ENCODE results near the gene MYO9B. TPM values are rescaled to one million over a fixed set of nuclear protein-coding genes. Genes with fewer than 3 reads are reported as not detected.

Gene MYO9B
- total RNA-seq, 1 experiment from 2014 or later: 79.4 TPM

GRCh38 chr19:17245535-17245984 lies 170.0 kb downstream of the MYO9B start, which contains the start of gene NR2F6:
TSS of gene NR2F6 (minus strand) at chr19:17245919. CDS start at chr19:17245220, 699 bp downstream.
- no peaks in the 10 kb centered on the region for H3K27me3 ChIP-seq (ENCODE audit: control insufficient read depth, insufficient read depth, low read length)
- peaks cover 47% of the 10 kb centered on the region for H3K4me1 ChIP-seq (ENCODE audit: control insufficient read depth, insufficient read depth, low read length)
- no TSS peak for BruUV-seq (replicated peaks)
- TF ChIP-seq, protein P1, sequence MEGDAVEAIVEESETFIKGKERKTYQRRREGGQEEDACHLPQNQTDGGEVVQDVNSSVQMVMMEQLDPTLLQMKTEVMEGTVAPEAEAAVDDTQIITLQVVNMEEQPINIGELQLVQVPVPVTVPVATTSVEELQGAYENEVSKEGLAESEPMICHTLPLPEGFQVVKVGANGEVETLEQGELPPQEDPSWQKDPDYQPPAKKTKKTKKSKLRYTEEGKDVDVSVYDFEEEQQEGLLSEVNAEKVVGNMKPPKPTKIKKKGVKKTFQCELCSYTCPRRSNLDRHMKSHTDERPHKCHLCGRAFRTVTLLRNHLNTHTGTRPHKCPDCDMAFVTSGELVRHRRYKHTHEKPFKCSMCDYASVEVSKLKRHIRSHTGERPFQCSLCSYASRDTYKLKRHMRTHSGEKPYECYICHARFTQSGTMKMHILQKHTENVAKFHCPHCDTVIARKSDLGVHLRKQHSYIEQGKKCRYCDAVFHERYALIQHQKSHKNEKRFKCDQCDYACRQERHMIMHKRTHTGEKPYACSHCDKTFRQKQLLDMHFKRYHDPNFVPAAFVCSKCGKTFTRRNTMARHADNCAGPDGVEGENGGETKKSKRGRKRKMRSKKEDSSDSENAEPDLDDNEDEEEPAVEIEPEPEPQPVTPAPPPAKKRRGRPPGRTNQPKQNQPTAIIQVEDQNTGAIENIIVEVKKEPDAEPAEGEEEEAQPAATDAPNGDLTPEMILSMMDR (IDR thresholded peaks at IDR 0.05): no peak
- TF ChIP-seq POLR2AphosphoS5 (IDR thresholded peaks at IDR 0.05; ENCODE audit: low read depth, low read length) (no peak), SIN3A (IDR thresholded peaks at IDR 0.05; ENCODE audit: borderline replicate concordance, insufficient read depth, low read depth, low read length) (peak; percentile 59; the same call in 1 of the 2 replicates), TCF7L2 (IDR thresholded peaks at IDR 0.05; ENCODE audit: low read depth, low read length) (no peak)
- ATAC-seq (no peak), DNase-seq (ENCODE audit: low read depth, low spot score) (no peak)
- H3K27ac ChIP-seq (ENCODE audit: low read length): peak within 1 kb of the TSS; percentile 91
- in situ Hi-C loops (cut with HindIII; ENCODE audit: low pct_unique_long_range_greater_than_20kb, low sequenced_read_pairs): no loop called here
- peaks cover 2% of the 10 kb centered on the region; the same call in 1 of the 2 replicates for H3K36me3 ChIP-seq (ENCODE audit: control insufficient read depth, insufficient read depth, low read length)
- intact Hi-C loops (cut with micrococcal nuclease; ENCODE audit: unreplicated experiment): no loop called here
- H3K4me3 ChIP-seq (ENCODE audit: low read depth in 2 of 2, low read length in 2 of 2): peak within 1 kb of the TSS; percentile 83 to 84
- no peaks in the 10 kb centered on the region for H3K9me3 ChIP-seq (ENCODE audit: control insufficient read depth, insufficient read depth, low read depth, low read length)
- CTCF ChIA-PET: interaction anchor here (0.6 kb wide), 1 partner anchor 47 kb away, joined by 5 read pairs; no protein-coding TSS in a partner anchor
- POLR2A ChIA-PET: interaction anchor here (0.7 kb wide), 1 partner anchor 226 kb away, joined by 10 read pairs; no protein-coding TSS in a partner anchor

DNA sequence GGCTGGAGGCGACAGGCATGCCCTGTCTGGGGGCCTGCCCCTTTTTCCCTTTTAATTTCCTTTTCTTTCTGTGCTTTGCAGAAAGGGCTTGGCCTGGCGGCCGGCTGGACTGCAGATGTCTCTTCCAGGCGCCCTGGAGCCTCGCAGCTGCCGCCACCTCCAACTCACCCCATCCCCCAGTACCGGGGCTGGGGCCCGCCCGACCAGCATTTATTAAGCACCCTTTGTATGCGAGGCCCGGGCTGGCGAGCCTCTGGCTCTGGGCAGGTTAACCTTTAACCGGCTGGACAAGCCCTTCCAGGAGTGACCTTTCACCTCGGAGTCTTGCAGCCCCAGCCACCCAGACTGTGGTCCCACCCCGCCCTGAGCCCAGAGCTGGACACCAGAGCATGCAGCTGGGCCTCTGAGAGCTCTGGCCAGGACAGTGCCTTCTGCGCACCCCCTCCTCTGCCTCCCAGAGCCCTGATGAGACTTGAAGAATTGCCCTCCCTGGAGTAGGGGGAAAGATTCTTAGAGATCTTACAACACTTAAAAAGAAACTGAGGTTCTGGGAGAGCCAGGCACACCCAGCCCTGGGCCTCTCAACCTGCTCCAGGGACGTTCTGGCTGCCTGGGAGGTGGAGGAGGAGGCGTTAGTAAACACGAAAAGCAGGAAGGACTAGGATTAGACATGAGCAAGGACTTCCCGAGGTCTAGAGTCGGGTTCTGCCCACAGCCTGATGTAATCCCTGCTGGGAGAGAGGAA lies 171.3 kb downstream of the MYO9B start:
- intact Hi-C loops (cut with micrococcal nuclease; ENCODE audit: unreplicated experiment): no loop called here
- DNase-seq (ENCODE audit: low read depth, low spot score) (no peak), ATAC-seq (peak; percentile 11)
- peaks cover 37% of the 10 kb centered on the region for H3K4me1 ChIP-seq (ENCODE audit: control insufficient read depth, insufficient read depth, low read length)
- ChIA-PET CTCF (no interaction called here), POLR2A (no interaction called here)
- in situ Hi-C loops (cut with HindIII; ENCODE audit: low pct_unique_long_range_greater_than_20kb, low sequenced_read_pairs): no loop called here
- no peaks in the 10 kb centered on the region for H3K9me3 ChIP-seq (ENCODE audit: control insufficient read depth, insufficient read depth, low read depth, low read length)
- BruUV-seq (replicated peaks): no TSS peak
- no peak for TF ChIP-seq TCF7L2 (IDR thresholded peaks at IDR 0.05; ENCODE audit: low read depth, low read length)
- no peak for TF ChIP-seq SIN3A (IDR thresholded peaks at IDR 0.05; ENCODE audit: borderline replicate concordance, insufficient read depth, low read depth, low read length)
- TF ChIP-seq POLR2AphosphoS5 (IDR thresholded peaks at IDR 0.05; ENCODE audit: low read depth, low read length): no peak
- TF ChIP-seq, protein P1 (IDR thresholded peaks at IDR 0.05): no peak
- TF ChIP-seq REST (IDR thresholded peaks at IDR 0.05; ENCODE audit: insufficient read depth in 1 of 2, low read depth in 2 of 2, low read length in 1 of 2): no peak
- H3K4me3 ChIP-seq (ENCODE audit: low read depth in 2 of 2, low read length in 2 of 2): peak overlapping the region; percentile 32 to 36
- peak overlapping the region; percentile 85 for H3K27ac ChIP-seq (ENCODE audit: low read length)
- no peaks in the 10 kb centered on the region for H3K27me3 ChIP-seq (ENCODE audit: control insufficient read depth, insufficient read depth, low read length)
- peaks cover 2% of the 10 kb centered on the region; the same call in 1 of the 2 replicates for H3K36me3 ChIP-seq (ENCODE audit: control insufficient read depth, insufficient read depth, low read length)

All from Panc1 (cell line).